ENCODE results near the gene TMCO2.

DNA sequence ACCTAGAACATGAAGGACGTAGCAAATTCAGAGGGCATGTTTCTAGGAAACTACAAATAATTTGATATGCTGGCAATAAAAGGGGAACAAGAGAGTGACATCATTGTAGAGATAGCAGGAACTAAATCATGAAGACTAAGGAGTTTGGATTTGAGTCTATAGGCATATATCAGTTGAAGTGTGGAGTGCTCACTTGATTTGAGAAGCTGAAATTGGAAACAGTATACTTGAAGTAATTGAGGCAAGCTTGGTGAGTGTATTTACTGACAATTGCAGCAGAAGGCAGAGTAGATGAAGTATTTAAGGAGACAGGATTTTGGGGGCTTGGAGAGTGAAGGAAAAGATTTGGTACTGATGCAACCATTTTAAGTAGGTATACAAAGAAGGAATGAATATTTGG is 6.4 kb upstream of the TMCO2 start:
- TF ChIP-seq, protein P1, sequence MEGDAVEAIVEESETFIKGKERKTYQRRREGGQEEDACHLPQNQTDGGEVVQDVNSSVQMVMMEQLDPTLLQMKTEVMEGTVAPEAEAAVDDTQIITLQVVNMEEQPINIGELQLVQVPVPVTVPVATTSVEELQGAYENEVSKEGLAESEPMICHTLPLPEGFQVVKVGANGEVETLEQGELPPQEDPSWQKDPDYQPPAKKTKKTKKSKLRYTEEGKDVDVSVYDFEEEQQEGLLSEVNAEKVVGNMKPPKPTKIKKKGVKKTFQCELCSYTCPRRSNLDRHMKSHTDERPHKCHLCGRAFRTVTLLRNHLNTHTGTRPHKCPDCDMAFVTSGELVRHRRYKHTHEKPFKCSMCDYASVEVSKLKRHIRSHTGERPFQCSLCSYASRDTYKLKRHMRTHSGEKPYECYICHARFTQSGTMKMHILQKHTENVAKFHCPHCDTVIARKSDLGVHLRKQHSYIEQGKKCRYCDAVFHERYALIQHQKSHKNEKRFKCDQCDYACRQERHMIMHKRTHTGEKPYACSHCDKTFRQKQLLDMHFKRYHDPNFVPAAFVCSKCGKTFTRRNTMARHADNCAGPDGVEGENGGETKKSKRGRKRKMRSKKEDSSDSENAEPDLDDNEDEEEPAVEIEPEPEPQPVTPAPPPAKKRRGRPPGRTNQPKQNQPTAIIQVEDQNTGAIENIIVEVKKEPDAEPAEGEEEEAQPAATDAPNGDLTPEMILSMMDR (IDR thresholded peaks at IDR 0.05 in 4 of 5, conservative IDR thresholded peaks at IDR 0.05 in 1 of 5) = no peak
- TF ChIP-seq POLR2A (IDR thresholded peaks at IDR 0.05) = no peak
